GM12865 (cell line): ENCODE data around the gene KIRREL3.

ENCODE experiments used
- DNase-seq: peaks from one replicate; pipeline ENCODE4 v3.0.0; 2010; ENCODE audit warnings: low read depth
- H3K4me3 ChIP-seq: 2 replicates; pipeline ENCODE4 v1.5.1; 2011; ENCODE audit warnings: mild to moderate bottlenecking, low read depth, low read length, control low read depth
- TF ChIP-seq, protein P1 (sequence below): IDR thresholded peaks from 2 replicates; pipeline ENCODE4 v1.5.1; 2011; ENCODE audit warnings: low read length, control low read depth, low read depth, inconsistent platforms; ENCODE audit not compliant: insufficient read depth; ENCODE audit errors: missing control alignments

Gene KIRREL3

DNA sequence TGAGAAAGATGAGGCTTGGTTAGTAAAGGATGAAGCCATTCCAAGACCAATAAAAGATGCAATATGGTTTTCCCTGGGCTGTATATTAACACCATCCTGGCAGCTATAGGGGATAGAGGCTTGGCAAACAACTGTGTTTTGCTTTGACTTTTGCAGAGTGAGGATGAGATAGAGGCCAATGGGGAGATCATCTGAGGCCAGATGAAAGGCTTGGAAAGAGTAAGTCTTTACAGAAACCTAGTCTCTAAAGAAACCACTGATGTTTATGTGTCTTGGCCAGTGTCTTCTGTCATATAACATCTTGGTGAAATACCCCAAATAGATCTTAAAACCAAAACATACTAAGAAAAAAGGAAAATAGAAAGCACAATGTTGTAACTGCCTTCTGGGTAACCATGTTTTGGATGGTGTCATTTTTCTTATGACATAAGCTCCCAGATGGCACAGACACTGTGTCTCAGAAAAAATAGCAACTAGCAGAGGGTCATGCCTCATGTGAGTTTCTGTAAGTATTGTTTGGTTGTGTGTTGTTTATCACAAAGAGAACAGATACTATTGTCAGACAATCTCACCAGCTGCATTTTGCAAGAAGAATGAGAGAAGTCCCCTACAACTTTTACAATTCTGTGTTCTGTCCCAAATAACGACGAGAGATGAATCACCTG is 339.7 kb downstream of the KIRREL3 start:
- H3K4me3 ChIP-seq, result no peak overlapping the region
- TF ChIP-seq, protein P1, sequence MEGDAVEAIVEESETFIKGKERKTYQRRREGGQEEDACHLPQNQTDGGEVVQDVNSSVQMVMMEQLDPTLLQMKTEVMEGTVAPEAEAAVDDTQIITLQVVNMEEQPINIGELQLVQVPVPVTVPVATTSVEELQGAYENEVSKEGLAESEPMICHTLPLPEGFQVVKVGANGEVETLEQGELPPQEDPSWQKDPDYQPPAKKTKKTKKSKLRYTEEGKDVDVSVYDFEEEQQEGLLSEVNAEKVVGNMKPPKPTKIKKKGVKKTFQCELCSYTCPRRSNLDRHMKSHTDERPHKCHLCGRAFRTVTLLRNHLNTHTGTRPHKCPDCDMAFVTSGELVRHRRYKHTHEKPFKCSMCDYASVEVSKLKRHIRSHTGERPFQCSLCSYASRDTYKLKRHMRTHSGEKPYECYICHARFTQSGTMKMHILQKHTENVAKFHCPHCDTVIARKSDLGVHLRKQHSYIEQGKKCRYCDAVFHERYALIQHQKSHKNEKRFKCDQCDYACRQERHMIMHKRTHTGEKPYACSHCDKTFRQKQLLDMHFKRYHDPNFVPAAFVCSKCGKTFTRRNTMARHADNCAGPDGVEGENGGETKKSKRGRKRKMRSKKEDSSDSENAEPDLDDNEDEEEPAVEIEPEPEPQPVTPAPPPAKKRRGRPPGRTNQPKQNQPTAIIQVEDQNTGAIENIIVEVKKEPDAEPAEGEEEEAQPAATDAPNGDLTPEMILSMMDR, result no peak
- DNase-seq, result no peak

DNA sequence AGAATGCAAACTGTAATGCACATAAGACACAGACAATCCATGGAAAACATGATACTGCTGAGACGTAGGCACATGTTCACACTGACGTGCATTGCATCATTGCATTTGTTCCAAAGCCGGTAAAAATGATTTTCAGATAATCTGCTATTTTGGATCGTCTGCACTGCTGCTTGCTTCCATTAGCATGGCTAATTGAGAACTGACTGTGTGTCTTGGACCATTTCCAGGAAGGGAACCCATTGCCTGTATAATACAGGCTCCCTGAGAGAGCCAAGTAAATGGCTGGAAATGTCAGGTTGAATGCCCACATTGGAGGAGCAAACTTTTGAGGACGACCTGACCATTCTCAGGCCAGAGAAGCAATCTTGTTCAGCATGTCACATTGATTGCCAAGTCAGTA is 340.2 kb downstream of the KIRREL3 start:
- H3K4me3 ChIP-seq, result no peak overlapping the region
- no peak for DNase-seq
- TF ChIP-seq, protein P1, result no peak

DNA sequence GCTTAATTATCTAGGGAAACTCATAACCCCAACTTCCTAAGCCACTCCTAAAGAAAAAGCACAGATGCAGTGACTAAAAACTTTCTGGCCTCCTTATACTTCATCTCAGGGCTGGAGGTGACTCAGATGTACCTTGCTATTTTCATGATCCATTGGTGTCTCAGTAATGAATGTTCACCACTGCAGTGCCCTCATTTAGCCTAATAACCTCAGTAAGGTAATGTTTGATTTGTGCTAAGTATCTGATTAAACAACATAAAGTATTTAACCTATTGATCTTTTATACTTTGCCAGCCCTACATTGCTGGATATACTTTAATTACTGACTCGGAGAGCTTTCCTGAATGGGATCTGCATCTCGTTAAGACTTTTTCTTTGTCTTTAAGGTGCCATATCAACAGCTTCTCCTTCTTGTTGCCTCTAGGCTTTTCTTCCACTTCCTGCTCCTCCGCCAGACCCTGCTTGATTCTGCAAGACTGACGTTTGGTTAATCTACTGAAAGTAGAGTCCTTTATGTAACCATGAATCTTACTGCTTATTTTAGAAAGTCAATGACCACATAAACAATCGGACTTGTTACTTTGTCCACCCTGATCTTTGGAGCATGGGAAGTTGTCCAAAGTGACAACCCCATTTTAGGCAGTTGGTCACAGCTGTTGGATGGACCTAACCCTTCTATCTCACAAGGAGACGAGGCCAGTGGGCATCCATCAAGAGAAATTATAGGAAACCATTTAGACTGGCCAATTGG is 342.1 kb downstream of the KIRREL3 start:
- H3K4me3 ChIP-seq, result no peak overlapping the region
- no peak for DNase-seq
- TF ChIP-seq, protein P1, result no peak

DNA sequence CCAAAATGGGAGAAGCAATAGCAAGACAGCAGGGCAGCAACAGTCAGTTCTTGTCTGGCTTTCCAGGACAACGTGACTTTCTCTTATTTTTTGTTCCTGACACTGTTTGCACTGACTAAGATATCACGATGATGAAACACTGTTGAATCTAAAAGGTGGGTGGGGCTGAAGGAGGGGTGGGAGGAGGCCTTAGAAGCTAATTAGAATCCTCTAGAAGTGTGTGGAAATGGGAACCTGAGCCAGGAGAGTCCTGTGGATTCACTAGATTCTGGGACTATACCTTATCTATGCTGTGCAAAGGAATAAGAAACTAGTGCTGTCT is 344.8 kb downstream of the KIRREL3 start:
- TF ChIP-seq, protein P1, result no peak
- no peak for DNase-seq
- no peak overlapping the region for H3K4me3 ChIP-seq

DNA sequence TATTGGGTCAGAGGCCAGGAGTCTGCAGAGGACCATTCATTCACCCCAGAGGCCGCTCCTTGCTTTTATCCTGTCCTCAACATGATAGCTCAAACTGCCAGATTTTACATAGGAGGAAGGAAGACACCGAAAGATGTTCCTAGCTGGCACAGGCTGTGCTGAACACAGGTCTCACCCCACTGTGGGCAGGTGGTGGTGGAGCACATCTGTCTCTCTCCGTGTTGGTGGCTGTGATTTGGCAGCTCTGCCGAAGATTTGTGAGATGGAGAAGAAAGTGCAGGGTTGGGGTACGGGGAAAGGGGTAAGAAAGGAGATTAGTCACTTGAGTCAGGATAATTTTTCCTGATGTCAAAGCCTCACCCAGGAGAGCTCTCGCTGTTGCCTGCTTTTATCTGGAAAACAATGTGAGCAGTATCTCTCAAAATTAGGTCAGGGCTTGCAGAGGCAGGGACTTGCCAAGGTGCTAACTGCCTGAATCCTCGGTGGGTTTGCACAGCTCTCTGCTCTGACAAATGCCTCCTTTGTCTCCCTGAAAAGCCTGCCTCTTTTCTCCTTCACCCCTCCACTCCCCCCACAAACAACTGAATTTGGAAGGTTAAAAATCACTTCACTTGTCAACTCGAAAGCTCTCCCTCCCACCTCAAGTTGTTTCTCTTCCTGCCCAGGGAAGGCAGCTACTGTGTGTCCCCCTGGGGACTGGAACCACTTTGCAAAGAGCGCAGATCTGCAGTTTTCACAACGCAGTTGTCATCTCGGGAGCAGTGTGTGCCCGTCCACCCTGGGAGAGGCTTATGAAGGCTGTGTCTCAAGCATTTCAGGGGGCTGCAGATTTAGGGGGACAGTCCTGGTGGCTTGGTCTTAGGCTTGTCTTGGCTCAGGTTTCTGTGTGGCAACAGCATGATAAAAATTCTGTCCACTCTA is 345.4 kb downstream of the KIRREL3 start:
- TF ChIP-seq, protein P1, result no peak
- no peak overlapping the region for H3K4me3 ChIP-seq
- peak; percentile 26 for DNase-seq

DNA sequence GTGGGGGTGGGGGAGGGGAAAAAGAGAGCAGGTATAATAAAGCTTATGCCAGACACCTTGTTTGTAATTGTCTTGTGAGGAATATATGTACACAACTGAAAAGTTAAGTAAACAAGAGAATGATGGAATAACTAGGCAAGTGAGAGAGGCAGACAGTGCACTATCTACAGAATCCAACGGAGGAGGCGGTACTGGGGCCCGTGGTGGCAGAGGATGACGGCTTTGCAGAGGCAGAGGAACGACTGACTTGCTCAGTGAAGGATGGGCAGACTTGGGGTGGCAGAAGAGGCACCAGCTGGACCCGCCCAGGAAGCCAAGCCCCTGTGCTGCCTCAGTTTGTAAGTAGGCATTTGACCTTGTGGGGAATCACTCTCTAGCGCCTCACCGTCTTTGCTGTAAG is 347.5 kb downstream of the KIRREL3 start:
- DNase-seq, result no peak
- H3K4me3 ChIP-seq, result no peak overlapping the region
- TF ChIP-seq, protein P1, result no peak
